H9 (cell line): ENCODE measurements around the gene FAM3B. TPM values are rescaled to one million over a fixed set of nuclear protein-coding genes. Genes with fewer than 3 reads are reported as not detected.
"Not testable (repeated sequence)": the region's sequence is repeated elsewhere in the genome, so short reads cannot be mapped to it uniquely, and the experiment has no call there.

Source experiments
- DNase-seq: peaks from one replicate; pipeline ENCODE4 v3.0.0-alpha.2; 2017
- H2AFZ ChIP-seq: one replicate; pipeline ENCODE4 v1.6.1; 2013; ENCODE audit warnings: mild to moderate bottlenecking, low read length, control low read depth, moderate library complexity
- H2AK5ac ChIP-seq: 2 replicates; pipeline ENCODE4 v1.6.1; 2013; ENCODE audit warnings: low read length, control low read depth, mixed read lengths; ENCODE audit not compliant: insufficient read length
- H2BK120ac ChIP-seq: one replicate; pipeline ENCODE4 v1.6.1; 2013; ENCODE audit warnings: low read depth, mild to moderate bottlenecking, low read length, control low read depth, inconsistent platforms; ENCODE audit not compliant: poor library complexity, severe bottlenecking
- H2BK12ac ChIP-seq: 2 replicates; pipeline ENCODE4 v1.6.1; 2013; ENCODE audit warnings: low read length, control low read depth, mixed read lengths, low read depth; ENCODE audit not compliant: insufficient read length
- H2BK15ac ChIP-seq: 2 replicates; pipeline ENCODE4 v1.6.1; 2013; ENCODE audit warnings: low read depth, low read length, control low read depth
- H2BK20ac ChIP-seq: one replicate; pipeline ENCODE4 v1.6.1; 2013; ENCODE audit warnings: low read depth, mild to moderate bottlenecking, low read length, control low read depth, inconsistent platforms; ENCODE audit not compliant: poor library complexity, severe bottlenecking
- H2BK5ac ChIP-seq: 2 replicates; pipeline ENCODE4 v1.6.1; 2013; ENCODE audit warnings: low read length, control low read depth, mixed read lengths; ENCODE audit not compliant: insufficient read length
- H3K14ac ChIP-seq: 2 replicates; pipeline ENCODE4 v1.6.1; 2013; ENCODE audit warnings: low read length, control low read depth; ENCODE audit not compliant: insufficient read depth
- H3K18ac ChIP-seq: 2 replicates; pipeline ENCODE4 v1.6.1; 2013; ENCODE audit warnings: low read depth, mild to moderate bottlenecking, mixed read lengths, low read length, control low read depth; ENCODE audit not compliant: insufficient read length
- H3K23ac ChIP-seq: 2 replicates; pipeline ENCODE4 v1.6.1; 2013; ENCODE audit warnings: low read length, control low read depth, mixed read lengths, low read depth; ENCODE audit not compliant: insufficient read length
- H3K23me2 ChIP-seq: 2 replicates; pipeline ENCODE4 v1.6.1; 2013; ENCODE audit warnings: low read depth, mild to moderate bottlenecking, mixed read lengths, low read length, control low read depth; ENCODE audit not compliant: insufficient read length, poor library complexity, severe bottlenecking
- H3K27ac ChIP-seq: 2 replicates; pipeline ENCODE4 v1.5.1; 2013; ENCODE audit warnings: low read length, control low read depth, mixed read lengths, low read depth; ENCODE audit not compliant: insufficient read length
- H3K27me3 ChIP-seq: 2 replicates; pipeline ENCODE4 v1.6.1; 2013; ENCODE audit warnings: low read length, control low read depth, inconsistent platforms; ENCODE audit not compliant: insufficient read depth
- H3K4ac ChIP-seq: 2 replicates; pipeline ENCODE4 v1.6.1; 2013; ENCODE audit warnings: low read depth, mild to moderate bottlenecking, control low read depth, inconsistent platforms, low read length, moderate library complexity
- H3K4me1 ChIP-seq: 2 replicates; pipeline ENCODE4 v1.6.1; 2013; ENCODE audit warnings: low read length, control low read depth, inconsistent platforms; ENCODE audit not compliant: insufficient read depth
- H3K4me2 ChIP-seq: 2 replicates; pipeline ENCODE4 v1.6.1; 2013; ENCODE audit warnings: low read length, control low read depth, mixed read lengths; ENCODE audit not compliant: insufficient read length, insufficient read depth
- H3K56ac ChIP-seq: 2 replicates; pipeline ENCODE4 v1.6.1; 2013; ENCODE audit warnings: low read depth, mild to moderate bottlenecking, mixed read lengths, low read length, control low read depth; ENCODE audit not compliant: insufficient read length
- H3K79me1 ChIP-seq: 2 replicates; pipeline ENCODE4 v1.6.1; 2013; ENCODE audit warnings: low read depth, mild to moderate bottlenecking, moderate library complexity, low read length, control low read depth, inconsistent platforms; ENCODE audit not compliant: insufficient read depth, poor library complexity, severe bottlenecking
- H3K79me2 ChIP-seq: 2 replicates; pipeline ENCODE4 v1.6.1; 2013; ENCODE audit warnings: low read length, control low read depth, inconsistent platforms; ENCODE audit not compliant: insufficient read depth
- H3K9ac ChIP-seq: 2 replicates; pipeline ENCODE4 v1.6.1; 2013; ENCODE audit warnings: low read length, control low read depth, mixed read lengths; ENCODE audit not compliant: insufficient read length; ENCODE audit errors: extremely low read depth
- H3K9me3 ChIP-seq: one replicate; pipeline ENCODE4 v1.6.1; 2013; ENCODE audit warnings: low read depth, low read length, inconsistent platforms; ENCODE audit not compliant: control insufficient read depth
- H3T11ph ChIP-seq: one replicate; pipeline ENCODE4 v1.6.1; 2013; ENCODE audit warnings: mild to moderate bottlenecking, low read length, control low read depth, inconsistent platforms
- H4K20me1 ChIP-seq: one replicate; pipeline ENCODE4 v1.6.1; 2013; ENCODE audit not compliant: control insufficient read depth, insufficient read length, insufficient read depth
- H4K5ac ChIP-seq: 2 replicates; pipeline ENCODE4 v1.6.1; 2013; ENCODE audit warnings: low read depth, mild to moderate bottlenecking, mixed read lengths, low read length, control low read depth; ENCODE audit not compliant: insufficient read length
- H4K8ac ChIP-seq: replicated peaks from 2 replicates; pipeline ENCODE4 v1.6.1; 2013; ENCODE audit warnings: low read length, control low read depth, mixed read lengths, low read depth; ENCODE audit not compliant: insufficient read length
- H4K91ac ChIP-seq: 2 replicates; pipeline ENCODE4 v1.6.1; 2013; ENCODE audit warnings: low read depth, mild to moderate bottlenecking, moderate library complexity, mixed read lengths, low read length, control low read depth; ENCODE audit not compliant: insufficient read length
- H3K27ac Mint-ChIP-seq, 3 experiments: 2 replicates in 2 of 3; 3 replicates in 1 of 3; pipeline ENCODE4 v1.8.0; 2020 to 2021; ENCODE audit warnings: mixed read lengths in 3 of 3, mild to moderate bottlenecking in 1 of 3, moderate library complexity in 1 of 3
- H3K27me3 Mint-ChIP-seq: 2 replicates; pipeline ENCODE4 v1.8.0; 2021; ENCODE audit warnings: low read depth, mild to moderate bottlenecking, moderate library complexity, mixed read lengths
- H3K36me3 Mint-ChIP-seq, 3 experiments: 2 replicates in 2 of 3; 3 replicates in 1 of 3; pipeline ENCODE4 v1.8.0; 2020 to 2021; ENCODE audit warnings: low read depth in 3 of 3, mixed read lengths in 3 of 3; ENCODE audit not compliant: insufficient read depth in 1 of 3
- H3K4me1 Mint-ChIP-seq, 2 experiments: 2 replicates each; pipeline ENCODE4 v1.8.0; 2020; ENCODE audit warnings: mixed read lengths in 2 of 2
- H3K4me3 Mint-ChIP-seq, 2 experiments: 2 replicates in 1 of 2; 3 replicates in 1 of 2; pipeline ENCODE4 v1.8.0; 2020 to 2021; ENCODE audit warnings: mild to moderate bottlenecking in 2 of 2, mixed read lengths in 2 of 2, moderate library complexity in 1 of 2
- H3K9me3 Mint-ChIP-seq, 2 experiments: 2 replicates in 1 of 2; 3 replicates in 1 of 2; pipeline ENCODE4 v1.8.0; 2020; ENCODE audit warnings: mild to moderate bottlenecking in 2 of 2, mixed read lengths in 2 of 2, moderate library complexity in 1 of 2
- CTCF ChIP-seq: fragments of 200-600 bp; sonication (generic); conservative IDR thresholded peaks from 3 replicates; pipeline ENCODE4 v1.8.0; 2021; ENCODE audit warnings: antibody characterized with exemption, mild to moderate bottlenecking
- WGBS: extraction: QIAGEN DNeasy Blood & Tissue Kit; methylation state at CpG from one replicate; pipeline ENCODE4 v1.1.7; 2013; ENCODE audit warnings: missing lambda C conversion rate, low lambda C conversion rate, mixed read lengths; ENCODE audit not compliant: insufficient read length; ENCODE audit errors: extremely low coverage; 5-methylcytosine and 5-hydroxymethylcytosine counted together
- total RNA-seq: library from RNA; stranded (reverse); gene quantifications from 2 replicates; pipeline ENCODE4 v1.2.1, GENCODE V29; 2021

FAM3B gene
- total RNA-seq, 1 experiment from 2014 or later = 5.0 TPM

- peaks cover 0 to 6% (median 3%) of the 10 kb centered on the region in 3 experiments; a peak in 4 of 7 replicates for H3K36me3 Mint-ChIP-seq
Observed at GRCh38 chr21:41307219-41307618, 9.4 kb upstream of the FAM3B start.

GRCh38 chr21:41313285-41314164, 3.1 kb upstream of the FAM3B start:
- H2BK5ac ChIP-seq, H3K9me3 ChIP-seq, H3K27ac ChIP-seq, H3K23ac ChIP-seq, H2BK12ac ChIP-seq, H3K14ac ChIP-seq, H3K9me3 Mint-ChIP-seq, H3K18ac ChIP-seq, H4K20me1 ChIP-seq, H3K4me3 Mint-ChIP-seq, H3K56ac ChIP-seq, H3T11ph ChIP-seq, H2AFZ ChIP-seq, H2BK20ac ChIP-seq, H3K4me2 ChIP-seq, H3K23me2 ChIP-seq, H3K79me2 ChIP-seq, H3K9ac ChIP-seq, H3K27ac Mint-ChIP-seq, H4K8ac ChIP-seq, H3K4ac ChIP-seq, H3K27me3 ChIP-seq, DNase-seq, H3K36me3 Mint-ChIP-seq, H3K4me1 Mint-ChIP-seq, H2BK120ac ChIP-seq, H4K91ac ChIP-seq, H2BK15ac ChIP-seq, H3K4me1 ChIP-seq, H4K5ac ChIP-seq, H3K79me1 ChIP-seq, H2AK5ac ChIP-seq: not testable (repeated sequence)
- WGBS = no CpG with 5 or more reads among the region's 8 CpGs
- H3K27me3 Mint-ChIP-seq = peaks cover 46% of the 10 kb centered on the region

More at GRCh38 chr21:41307219-41307618, 9.4 kb upstream of the FAM3B start:
- Histone ChIP-seq H2AK5ac (no peak overlapping the region), H3K9ac (no peak overlapping the region), H4K8ac (no peak overlapping the region), H2BK15ac (no peak overlapping the region), H3K27me3 (no peaks in the 10 kb centered on the region), H3K4me2 (no peak overlapping the region), H4K5ac (no peak overlapping the region), H2AFZ (no peak overlapping the region), H3K23ac (no peak overlapping the region), H3K18ac (no peak overlapping the region), H4K91ac (no peak overlapping the region), H3K56ac (no peak overlapping the region), H3K27ac (no peak overlapping the region), H2BK20ac (no peak overlapping the region), H2BK12ac (no peak overlapping the region), H3K14ac (no peak overlapping the region), H3K9me3 (no peaks in the 10 kb centered on the region), H2BK120ac (no peak overlapping the region), H3K4me1 (no peaks in the 10 kb centered on the region; the same call in 1 of the 2 replicates), H3K79me2 (no peaks in the 10 kb centered on the region), H3T11ph (no peak overlapping the region), H2BK5ac (no peak overlapping the region), H3K79me1 (no peaks in the 10 kb centered on the region), H3K23me2 (no peaks in the 10 kb centered on the region), H3K4ac (no peak overlapping the region), H4K20me1 (no peaks in the 10 kb centered on the region)
- Mint-ChIP-seq H3K4me3 (no peak overlapping the region), H3K27me3 (peaks cover 15% of the 10 kb centered on the region), H3K4me1 (peaks cover 7 to 13% of the 10 kb centered on the region in 2 experiments), H3K9me3 (peaks cover 7 to 15% of the 10 kb centered on the region in 2 experiments; a peak in 4 of 5 replicates), H3K27ac (no peak overlapping the region)
- no peak for TF ChIP-seq CTCF
- no peak for DNase-seq
